RPMI8226 (cell line): ENCODE results near the gene FBXL2.
"Not testable (repeated sequence)": the region's sequence is repeated elsewhere in the genome, so short reads cannot be mapped to it uniquely, and the experiment has no call there.

Experiments used
- DNase-seq: peaks from one replicate; pipeline ENCODE4 v3.0.0-alpha.2; 2015

FBXL2 gene

DNA sequence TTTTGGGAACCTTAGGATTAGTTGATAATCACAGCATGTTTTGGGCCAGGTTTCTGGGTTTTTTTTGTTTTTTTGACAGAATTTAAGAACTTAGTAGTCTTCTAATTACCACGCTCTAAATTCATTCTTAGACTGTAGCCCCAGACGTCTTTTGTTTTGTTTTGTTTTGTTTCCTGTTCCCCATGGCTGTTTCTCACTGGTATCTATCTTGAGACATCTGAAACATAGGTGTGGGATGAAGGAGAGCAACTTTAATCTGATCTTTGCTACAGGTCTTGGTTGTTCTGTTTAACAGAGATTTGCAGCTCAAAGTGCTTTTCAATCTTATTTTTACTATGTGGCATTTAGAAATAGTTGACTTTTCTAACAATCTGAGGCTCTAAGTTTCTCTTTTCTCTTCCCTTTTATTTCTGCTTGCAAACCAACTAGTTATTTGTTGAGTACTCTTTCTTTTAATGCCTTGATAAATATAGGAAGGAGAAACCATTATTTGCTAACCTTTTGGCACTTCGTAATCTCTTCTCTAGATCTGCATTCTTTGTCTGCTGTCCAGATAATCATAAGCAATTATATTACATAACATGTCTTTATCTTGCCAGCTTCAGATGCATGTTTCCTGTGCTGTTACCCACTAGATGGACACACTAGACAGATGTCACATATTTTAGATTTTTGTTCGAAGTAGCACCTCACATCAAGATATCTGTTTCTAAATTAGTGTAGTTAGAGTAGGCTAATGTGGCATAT is 40.9 kb downstream of the FBXL2 start:
- DNase-seq: no peak

DNA sequence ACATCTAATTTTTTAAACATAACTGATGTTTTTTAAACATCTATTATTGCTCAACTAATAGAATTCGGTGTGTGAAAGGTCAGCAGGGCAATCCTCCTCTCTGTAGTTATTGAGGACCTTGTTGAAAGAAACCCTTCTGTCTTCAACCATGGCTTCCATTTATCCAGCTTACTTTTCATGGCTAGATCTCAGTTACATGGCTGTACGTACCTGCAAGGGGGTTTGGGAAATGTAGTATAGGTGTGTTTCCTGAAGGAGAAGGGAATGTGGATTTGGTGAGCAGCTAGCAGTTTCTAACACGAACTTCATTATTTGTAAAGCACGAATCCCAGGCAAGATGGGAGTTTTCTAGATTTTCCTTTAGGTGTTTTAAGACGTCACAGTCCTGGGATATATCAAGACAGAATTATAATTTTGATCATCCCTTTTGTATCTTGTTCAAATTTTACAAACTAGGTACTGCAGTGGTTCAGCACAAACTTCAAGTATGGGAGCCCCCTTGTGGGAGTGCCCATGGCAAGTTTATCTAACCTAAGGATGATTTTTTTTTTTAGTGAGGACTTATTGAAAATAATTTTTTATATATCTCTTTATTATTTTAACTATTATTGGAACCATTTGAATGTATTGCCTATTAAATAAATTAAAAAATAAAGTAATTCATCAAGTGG is 41.6 kb downstream of the FBXL2 start:
- DNase-seq: no peak

GRCh38 chr3:33322412-33322811 is 45.2 kb downstream of the FBXL2 start:
- no peak for DNase-seq

GRCh38 chr3:33331414-33331813 is 54.2 kb downstream of the FBXL2 start:
- DNase-seq: no peak

DNA sequence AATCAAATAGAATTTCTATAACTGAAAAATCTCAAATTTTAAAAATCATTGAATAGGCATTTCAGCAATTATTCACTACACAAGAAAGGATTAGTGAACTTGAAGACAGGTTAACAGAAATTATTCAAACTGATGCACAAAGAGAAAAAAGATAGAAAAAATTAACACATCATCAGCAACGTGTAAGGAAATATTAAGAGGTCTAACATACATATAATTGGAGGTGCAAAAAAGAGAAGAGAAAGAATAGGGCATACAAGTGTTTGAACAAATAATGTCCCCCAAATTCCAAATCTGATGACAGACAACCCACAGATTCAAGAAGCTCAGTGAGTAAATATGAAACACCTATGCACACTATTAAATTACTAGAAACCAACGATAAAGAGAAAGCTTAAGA is 57.1 kb downstream of the FBXL2 start:
- no peak for DNase-seq

DNA sequence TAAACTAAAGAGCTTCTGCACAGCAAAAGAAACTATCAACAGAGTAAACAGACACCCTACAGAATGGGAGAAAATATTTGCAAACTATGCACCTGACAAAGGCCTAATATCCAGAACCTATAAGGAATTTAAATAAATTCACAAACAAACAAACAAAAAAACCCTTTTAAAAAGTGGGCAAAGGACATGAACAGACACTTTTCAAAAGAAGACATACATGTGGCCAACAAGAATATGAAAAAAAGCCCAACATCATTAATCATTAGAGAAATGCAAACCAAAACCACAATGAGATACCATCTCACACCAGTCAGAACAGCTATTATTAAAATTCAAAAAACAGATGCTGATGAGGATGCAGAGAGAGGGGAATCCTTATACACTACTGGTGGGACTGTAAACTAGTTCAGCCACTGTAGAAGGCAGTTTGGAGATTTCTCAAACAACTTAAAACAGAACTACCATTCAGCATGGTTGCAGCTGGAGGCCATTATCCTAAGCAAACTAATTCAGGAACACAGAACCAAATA is 61.8 kb downstream of the FBXL2 start:
- DNase-seq: not testable (repeated sequence)

DNA sequence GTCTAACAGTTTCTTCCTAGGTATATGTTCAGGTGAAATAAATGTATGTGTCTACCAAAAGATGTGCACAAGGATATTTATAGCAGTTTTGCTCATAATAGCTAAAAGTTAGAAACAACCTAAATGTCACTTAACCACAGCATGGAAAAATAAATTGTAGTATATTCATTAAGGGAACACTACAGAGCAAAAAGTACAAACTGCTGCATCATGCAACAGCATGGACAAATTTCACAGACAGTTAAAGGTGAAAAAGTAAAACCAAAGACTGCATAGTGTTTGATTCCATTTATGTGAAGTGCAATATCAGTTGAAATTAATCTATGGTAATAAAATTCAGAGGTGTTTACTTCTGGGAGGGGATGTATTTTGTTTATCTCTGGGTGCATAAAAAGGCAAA is 62.5 kb downstream of the FBXL2 start:
- DNase-seq: no peak

GRCh38 chr3:33355611-33356010 is 78.4 kb downstream of the FBXL2 start:
- DNase-seq: peak; percentile 13

DNA sequence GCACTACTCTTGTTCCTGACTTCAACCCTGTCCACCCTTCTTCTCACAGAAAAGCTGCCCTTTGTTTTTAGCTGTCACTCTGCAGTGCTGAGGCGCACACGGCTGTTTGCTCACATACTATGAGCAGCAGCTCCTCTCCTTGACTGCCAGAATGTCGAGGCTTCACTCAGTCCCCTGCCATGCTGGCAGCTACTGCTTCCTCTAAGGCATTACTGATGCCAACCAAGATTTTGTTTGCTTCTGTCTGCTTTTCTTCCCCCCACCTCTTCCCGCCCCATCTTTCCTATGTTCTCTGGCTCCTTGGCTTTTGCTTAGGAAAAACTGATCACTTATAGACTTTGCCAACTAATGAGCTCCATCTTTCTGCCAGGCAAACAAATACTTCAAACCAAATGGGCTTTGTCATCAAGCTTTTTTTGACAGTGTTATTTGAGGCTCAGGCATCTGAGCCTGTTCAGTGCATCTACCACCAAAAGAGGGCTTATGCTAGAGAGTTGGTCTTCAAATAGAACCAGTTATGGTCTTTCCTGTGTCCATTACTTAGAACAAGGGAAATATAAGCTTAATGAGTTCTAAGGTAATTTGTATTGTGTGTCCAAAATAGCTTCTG is 81.0 kb downstream of the FBXL2 start:
- no peak for DNase-seq

DNA sequence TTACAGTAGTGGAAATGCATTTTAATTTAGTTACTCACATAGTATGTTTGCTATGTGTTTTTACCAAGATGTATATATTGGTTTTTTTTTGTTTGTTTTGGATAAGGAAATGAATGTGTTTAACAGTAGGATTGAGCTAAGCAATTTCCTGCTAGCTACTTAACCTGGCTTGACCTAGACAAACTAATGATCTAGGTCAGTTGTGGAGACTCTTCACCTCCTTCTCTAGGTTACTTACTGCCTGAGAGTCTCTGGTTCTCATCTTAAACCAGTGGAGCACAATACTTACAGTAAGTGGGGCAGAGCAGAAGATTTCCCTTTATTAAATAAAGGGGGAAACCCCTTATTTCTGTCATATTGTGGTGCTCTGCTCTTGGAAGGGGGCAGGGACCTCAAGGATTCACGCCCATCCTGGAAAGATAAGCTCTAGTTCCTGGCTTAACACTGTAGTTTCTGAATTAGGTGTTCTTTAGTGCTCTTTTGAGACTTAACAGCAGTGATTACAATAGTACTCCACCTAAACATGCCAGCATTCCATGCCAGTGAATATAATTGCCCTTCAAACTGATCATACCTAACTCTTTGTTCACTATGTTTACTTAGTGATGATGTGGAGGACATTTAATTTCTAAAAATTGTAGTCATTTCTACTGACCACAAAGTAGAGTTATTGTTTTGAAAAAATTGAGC is 83.0 kb downstream of the FBXL2 start:
- no peak for DNase-seq

DNA sequence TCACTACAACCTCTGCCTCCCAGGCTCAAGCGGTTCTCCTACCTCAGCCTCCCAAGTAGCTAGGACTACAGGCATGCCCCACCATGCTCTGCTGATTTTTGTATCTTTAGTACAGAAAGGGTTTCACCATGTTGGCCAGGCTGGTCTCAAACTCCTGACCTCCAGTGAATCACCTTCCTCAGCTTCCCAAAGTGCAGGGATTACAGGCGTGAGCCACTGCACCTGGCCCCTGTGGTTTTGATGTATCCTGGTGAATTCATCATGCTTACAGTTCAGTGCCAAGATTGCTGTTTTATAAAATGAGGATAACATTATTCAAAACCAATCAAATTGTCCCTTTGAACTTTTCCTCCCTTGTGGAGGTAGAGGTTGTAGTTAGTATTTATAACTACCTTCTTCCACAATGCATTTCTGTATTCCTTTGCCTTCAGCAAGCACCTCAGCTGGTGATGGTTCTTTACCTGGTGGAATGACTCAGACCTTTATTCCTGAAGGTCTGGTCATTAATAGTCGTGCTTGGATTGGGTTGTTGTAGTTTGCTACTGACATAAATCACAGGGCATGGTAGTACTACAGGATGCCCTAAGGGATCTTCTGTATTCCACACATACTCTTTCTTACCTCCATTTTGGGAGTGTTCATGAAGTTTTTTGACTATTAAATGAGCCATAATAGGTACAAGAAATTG is 86.0 kb downstream of the FBXL2 start:
- no peak for DNase-seq

DNA sequence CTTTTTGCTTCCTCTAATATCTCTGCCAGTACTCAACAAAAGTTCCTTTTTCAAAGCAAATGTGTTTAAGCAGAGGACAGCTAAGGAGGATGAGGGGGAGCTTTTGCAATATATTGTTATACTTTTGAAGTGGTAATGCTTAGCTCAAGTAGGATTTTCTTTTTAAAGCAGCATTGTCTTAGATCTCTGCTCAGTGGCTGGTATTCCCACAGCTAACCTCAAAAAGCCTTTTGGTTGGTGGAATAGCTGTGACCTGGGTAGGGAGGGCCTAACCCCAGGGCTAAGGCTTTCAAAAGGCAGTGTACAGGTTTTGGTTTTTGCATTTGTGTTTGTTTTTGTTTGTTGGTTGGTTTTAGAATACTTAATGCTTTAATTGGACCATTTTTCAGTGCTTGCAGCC is 86.8 kb downstream of the FBXL2 start:
- DNase-seq: no peak

- DNase-seq: no peak
Measured at GRCh38 chr3:33364531-33365128, 87.4 kb downstream of the FBXL2 start.

GRCh38 chr3:33372218-33373081 is 95.2 kb downstream of the FBXL2 start:
- DNase-seq: peak; percentile 59

DNA sequence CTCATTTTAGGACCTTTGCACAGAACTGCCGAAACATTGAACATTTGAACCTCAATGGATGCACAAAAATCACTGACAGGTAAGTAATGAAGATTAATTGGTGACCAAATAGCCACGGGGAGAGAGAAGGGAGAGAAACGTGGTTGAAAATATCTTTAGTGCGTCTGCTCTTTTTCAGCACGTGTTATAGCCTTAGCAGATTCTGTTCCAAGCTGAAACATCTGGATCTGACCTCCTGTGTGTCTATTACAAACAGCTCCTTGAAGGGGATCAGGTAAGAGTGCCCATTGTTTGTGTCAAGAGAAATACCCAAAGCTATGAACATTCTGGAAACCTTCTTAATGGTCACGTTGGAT is 95.8 kb downstream of the FBXL2 start:
- DNase-seq: no peak

DNA sequence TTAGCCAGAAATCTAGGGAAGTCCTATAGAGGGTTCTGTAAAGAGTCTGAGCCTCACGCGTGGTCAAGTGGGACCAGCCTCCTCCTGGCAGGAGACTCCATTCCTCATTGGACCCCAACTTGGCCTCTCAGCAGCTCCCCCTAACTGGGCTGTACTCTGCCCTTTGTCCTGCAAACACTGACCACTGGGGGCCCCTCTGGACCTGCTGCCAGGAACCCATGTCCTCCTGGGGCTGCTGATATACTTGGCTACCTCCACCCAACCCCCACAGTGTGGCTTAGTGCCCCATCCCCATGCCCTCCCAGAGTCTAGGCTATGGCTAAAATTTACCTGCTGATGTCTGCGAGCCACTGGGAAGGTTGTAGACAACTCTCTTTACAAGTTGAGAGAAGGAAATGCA is 100.2 kb downstream of the FBXL2 start:
- no peak for DNase-seq

DNA sequence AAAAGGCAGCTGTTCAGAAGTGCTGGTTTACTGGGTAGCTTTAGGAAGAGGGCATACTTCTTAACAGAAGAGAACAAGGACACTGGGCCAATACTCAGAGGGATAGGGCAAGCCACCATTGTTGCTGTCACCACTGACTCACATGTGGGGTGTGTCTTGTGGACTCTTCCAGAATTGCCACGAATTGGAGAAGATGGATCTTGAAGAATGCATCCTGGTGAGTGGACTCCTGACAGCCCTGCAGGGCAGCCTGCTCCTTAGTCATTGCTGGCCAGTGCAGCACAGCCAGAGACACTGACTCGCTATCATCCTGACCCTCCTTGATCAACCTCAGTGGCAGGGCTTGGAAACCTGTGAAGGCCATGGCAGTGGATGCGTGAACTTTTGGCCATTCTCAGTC is 100.7 kb downstream of the FBXL2 start:
- DNase-seq: no peak

GRCh38 chr3:33380653-33381052 is 103.4 kb downstream of the FBXL2 start:
- no peak for DNase-seq

- no peak for DNase-seq
Measured at GRCh38 chr3:33383951-33384350, 106.7 kb downstream of the FBXL2 start.

DNA sequence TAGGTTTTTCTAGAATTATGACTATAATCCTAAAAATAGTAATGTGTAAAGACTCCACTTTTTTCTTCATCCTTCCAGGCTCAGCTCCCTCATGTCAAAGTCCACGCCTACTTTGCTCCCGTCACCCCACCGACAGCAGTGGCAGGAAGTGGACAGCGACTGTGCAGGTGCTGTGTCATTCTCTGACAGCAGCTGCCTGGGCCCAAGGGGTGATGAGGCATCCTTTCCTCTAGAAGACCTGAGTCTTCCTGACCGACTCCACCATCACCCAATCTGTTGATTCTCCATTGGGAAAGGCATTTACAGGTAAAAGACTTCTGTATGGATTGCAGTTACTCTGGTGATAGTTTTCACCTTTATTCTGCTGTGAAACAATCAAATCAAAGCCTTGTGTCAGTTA is 108.2 kb downstream of the FBXL2 start:
- DNase-seq: no peak

- no peak for DNase-seq
Measured at GRCh38 chr3:33386631-33387030, 109.4 kb downstream of the FBXL2 start.
